Stimulated activated CD8-positive, alpha-beta memory T cell treated with anti-CD3 and anti-CD28 coated beads, Interleukin-15, amount 100 ng/mL, for 4 hours (primary cell): Measurements from ENCODE around the gene PIEZO1.

Experiments used
- DNase-seq, 2 donors: peaks; one replicate each; pipeline ENCODE4 v3.0.0-alpha.2; 2020; ENCODE audit warnings: low read depth in 2 of 2

PIEZO1 gene

GRCh38 chr16:88750854-88751253, 34.2 kb downstream of the PIEZO1 start:
- DNase-seq = no peak

- no peak for DNase-seq
Observed at GRCh38 chr16:88749358-88749757, 35.7 kb downstream of the PIEZO1 start.

GRCh38 chr16:88748364-88748763, 36.7 kb downstream of the PIEZO1 start:
- DNase-seq = no peak

GRCh38 chr16:88747588-88748301, 37.3 kb downstream of the PIEZO1 start:
- DNase-seq = no peak

- no peak for DNase-seq
Observed at GRCh38 chr16:88746506-88746905, 38.5 kb downstream of the PIEZO1 start.

GRCh38 chr16:88744577-88745521, 40.2 kb downstream of the PIEZO1 start:
- DNase-seq = no peak

GRCh38 chr16:88743693-88744576, 41.1 kb downstream of the PIEZO1 start:
- peak; percentile 32 to 46 for DNase-seq

GRCh38 chr16:88742896-88743605, 42.0 kb downstream of the PIEZO1 start:
- DNase-seq = no peak

- no peak for DNase-seq
Observed at GRCh38 chr16:88741368-88741767, 43.7 kb downstream of the PIEZO1 start.

- no peak for DNase-seq
Observed at GRCh38 chr16:88740727-88741055, 44.3 kb downstream of the PIEZO1 start.

- DNase-seq = no peak
Observed at GRCh38 chr16:88739977-88740726, 44.9 kb downstream of the PIEZO1 start.

- no peak for DNase-seq
Observed at GRCh38 chr16:88739139-88739976, 45.7 kb downstream of the PIEZO1 start.

- no peak for DNase-seq
Observed at GRCh38 chr16:88738151-88739084, 46.6 kb downstream of the PIEZO1 start.

- peak in 1 of 2 donors; percentile 57 for DNase-seq
Observed at GRCh38 chr16:88737298-88738150, 47.5 kb downstream of the PIEZO1 start.

GRCh38 chr16:88736496-88736895, 48.5 kb downstream of the PIEZO1 start:
- DNase-seq = no peak

- DNase-seq = no peak
Observed at GRCh38 chr16:88736088-88736487, 48.9 kb downstream of the PIEZO1 start.

- no peak for DNase-seq
Observed at GRCh38 chr16:88735616-88736015, 49.4 kb downstream of the PIEZO1 start.

- no peak for DNase-seq
Observed at GRCh38 chr16:88735121-88735520, 49.9 kb downstream of the PIEZO1 start.
